MM.1S (cell line): ENCODE measurements around the gene DGAT2.

Source experiments
- DNase-seq: peaks from one replicate; pipeline ENCODE4 v3.0.0-alpha.2; 2015
- H2AFZ ChIP-seq: fragments of 300-600 bp; sonication (generic); 2 replicates; pipeline ENCODE4 v1.6.0; 2016; ENCODE audit warnings: antibody characterized with exemption, low read length
- H3F3A ChIP-seq: fragments of 300-600 bp; sonication (generic); 2 replicates; pipeline ENCODE4 v1.6.1; 2016; ENCODE audit warnings: mild to moderate bottlenecking, antibody characterized with exemption, low read length, moderate library complexity, mixed read lengths; ENCODE audit not compliant: insufficient read depth
- H3K27ac ChIP-seq: fragments of 300-600 bp; sonication (generic); 2 replicates; pipeline ENCODE4 v1.5.1; 2016; ENCODE audit warnings: mild to moderate bottlenecking, low read length
- H3K27me3 ChIP-seq: fragments of 300-600 bp; sonication (generic); replicated peaks from 2 replicates; pipeline ENCODE4 v1.6.0; 2016; ENCODE audit warnings: low read length; ENCODE audit not compliant: insufficient read depth
- H3K36me3 ChIP-seq: fragments of 300-600 bp; sonication (generic); replicated peaks from 2 replicates; pipeline ENCODE4 v1.6.1; 2016; ENCODE audit warnings: mild to moderate bottlenecking, low read length, mixed read lengths; ENCODE audit not compliant: insufficient read depth
- H3K4me1 ChIP-seq: fragments of 300-600 bp; sonication (generic); 2 replicates; pipeline ENCODE4 v1.6.1; 2016; ENCODE audit warnings: low read length, mixed read lengths
- H3K4me2 ChIP-seq: fragments of 300-600 bp; sonication (generic); 2 replicates; pipeline ENCODE4 v1.6.0; 2016; ENCODE audit warnings: low read depth, low read length
- H3K4me3 ChIP-seq: fragments of 300-600 bp; sonication (generic); 2 replicates; pipeline ENCODE4 v1.5.1; 2016; ENCODE audit warnings: low read length, mixed read lengths
- H3K79me2 ChIP-seq: fragments of 300-600 bp; sonication (generic); 2 replicates; pipeline ENCODE4 v1.6.1; 2016; ENCODE audit warnings: mixed run types, low read length, mixed read lengths
- H3K9ac ChIP-seq: fragments of 300-600 bp; sonication (generic); 2 replicates; pipeline ENCODE4 v1.6.1; 2016; ENCODE audit warnings: low read length, mixed read lengths
- H3K9me2 ChIP-seq: fragments of 300-600 bp; sonication (generic); replicated peaks from 2 replicates; pipeline ENCODE4 v1.6.1; 2016; ENCODE audit warnings: mild to moderate bottlenecking, low read length, mixed read lengths; ENCODE audit not compliant: insufficient read depth
- H3K9me3 ChIP-seq: fragments of 300-600 bp; sonication (generic); replicated peaks from 2 replicates; pipeline ENCODE4 v1.6.1; 2016; ENCODE audit warnings: mild to moderate bottlenecking, low read length, mixed read lengths; ENCODE audit not compliant: insufficient read depth
- H4K20me1 ChIP-seq: fragments of 300-600 bp; sonication (generic); 2 replicates; pipeline ENCODE4 v1.6.1; 2016; ENCODE audit warnings: mild to moderate bottlenecking, low read length, moderate library complexity, mixed read lengths; ENCODE audit not compliant: insufficient read depth
- CTCF ChIP-seq: fragments of 300-600 bp; sonication (generic); IDR thresholded peaks from 2 replicates; pipeline ENCODE4 v1.5.1; 2016; ENCODE audit warnings: antibody characterized with exemption, low read length, mixed read lengths
- EZH2 ChIP-seq: fragments of 300-600 bp; sonication (generic); optimal IDR thresholded peaks from 2 replicates; pipeline ENCODE3; 2017; ENCODE audit warnings: low read depth, mild to moderate bottlenecking, antibody characterized with exemption, low read length, mixed read lengths
- EZH2phosphoT487 ChIP-seq: fragments of 300-600 bp; sonication (generic); IDR thresholded peaks from 2 replicates; pipeline ENCODE4 v1.6.1; 2018; ENCODE audit warnings: antibody characterized with exemption, low read length

The DGAT2 gene

GRCh38 chr11:75816561-75817239 is 48.1 kb downstream of the DGAT2 start:
- DNase-seq: no peak
- Histone ChIP-seq H3K9me3 (no peaks in the 10 kb centered on the region), H3K27me3 (no peaks in the 10 kb centered on the region), H3K4me3 (peak overlapping the region; percentile 98), H4K20me1 (0 out of 2 replicates have a peak, but pooled peaks cover 6% of the 10 kb centered on the region), H3K9ac (no peak overlapping the region), H3K36me3 (no peaks in the 10 kb centered on the region), H2AFZ (no peak overlapping the region), H3K4me2 (peak overlapping the region; percentile 88), H3K4me1 (peaks cover 22% of the 10 kb centered on the region), H3K9me2 (no peaks in the 10 kb centered on the region), H3F3A (peaks cover 9% of the 10 kb centered on the region; the same call in 1 of the 2 replicates), H3K79me2 (peaks cover 59% of the 10 kb centered on the region), H3K27ac (no peak overlapping the region)
- TF ChIP-seq EZH2phosphoT487: no peak

GRCh38 chr11:75820645-75821044 is 52.1 kb downstream of the DGAT2 start:
- DNase-seq: no peak
- no peak overlapping the region for H3K27ac ChIP-seq

GRCh38 chr11:75821202-75821601 is 52.6 kb downstream of the DGAT2 start:
- no peak overlapping the region for H3K4me3 ChIP-seq
- H2AFZ ChIP-seq: no peak overlapping the region
- H3K4me2 ChIP-seq: no peak overlapping the region
- H3K4me1 ChIP-seq: peaks cover 32% of the 10 kb centered on the region
- no peak overlapping the region for H3K9ac ChIP-seq
- TF ChIP-seq CTCF (no peak), EZH2phosphoT487 (no peak), EZH2 (no peak)
- no peak overlapping the region for H3K27ac ChIP-seq
- H3K9me3 ChIP-seq: no peaks in the 10 kb centered on the region
- DNase-seq: no peak
- H3K36me3 ChIP-seq: no peaks in the 10 kb centered on the region
- no peaks in the 10 kb centered on the region for H3K9me2 ChIP-seq
- 0 out of 2 replicates have a peak, but pooled peaks cover 4% of the 10 kb centered on the region for H4K20me1 ChIP-seq
- peaks cover 75% of the 10 kb centered on the region for H3K79me2 ChIP-seq
- no peaks in the 10 kb centered on the region for H3K27me3 ChIP-seq
- H3F3A ChIP-seq: peaks cover 11% of the 10 kb centered on the region

More at GRCh38 chr11:75820645-75821044, 52.1 kb downstream of the DGAT2 start:
- H3F3A ChIP-seq: peaks cover 14% of the 10 kb centered on the region
- no peak overlapping the region for H3K4me2 ChIP-seq
- TF ChIP-seq EZH2 (no peak), EZH2phosphoT487 (no peak), CTCF (no peak)
- H2AFZ ChIP-seq: no peak overlapping the region
- H3K9ac ChIP-seq: no peak overlapping the region
- no peak overlapping the region for H3K4me3 ChIP-seq
- H3K79me2 ChIP-seq: peaks cover 79% of the 10 kb centered on the region
- H3K9me3 ChIP-seq: no peaks in the 10 kb centered on the region
- H3K4me1 ChIP-seq: peaks cover 36% of the 10 kb centered on the region
- no peaks in the 10 kb centered on the region for H3K36me3 ChIP-seq
- no peaks in the 10 kb centered on the region for H3K9me2 ChIP-seq
- no peaks in the 10 kb centered on the region for H3K27me3 ChIP-seq
- H4K20me1 ChIP-seq: 0 out of 2 replicates have a peak, but pooled peaks cover 6% of the 10 kb centered on the region

GRCh38 chr11:75822541-75822940 is 54.0 kb downstream of the DGAT2 start:
- TF ChIP-seq CTCF (no peak), EZH2phosphoT487 (no peak), EZH2 (no peak)
- Histone ChIP-seq H3K27ac (no peak overlapping the region), H3K4me3 (no peak overlapping the region), H3K9me2 (no peaks in the 10 kb centered on the region), H3K79me2 (peaks cover 73% of the 10 kb centered on the region), H3K27me3 (no peaks in the 10 kb centered on the region), H3K4me1 (peaks cover 21% of the 10 kb centered on the region), H4K20me1 (no peaks in the 10 kb centered on the region), H3K9me3 (no peaks in the 10 kb centered on the region), H3K36me3 (no peaks in the 10 kb centered on the region), H3K4me2 (no peak overlapping the region), H3K9ac (no peak overlapping the region), H2AFZ (no peak overlapping the region), H3F3A (peaks cover 11% of the 10 kb centered on the region)
- DNase-seq: no peak
